Keratinocyte (primary cell): Measurements from ENCODE around the gene PPWD1. TPM values are rescaled to one million over a fixed set of nuclear protein-coding genes. Genes with fewer than 3 reads are reported as not detected.

ENCODE experiments used
- DNase-seq: peaks from one replicate; pipeline ENCODE4 v3.0.0-alpha.2; 2011; ENCODE audit warnings: low read depth, missing footprints, low spot score
- FAIRE-seq: peaks from 2 replicates; lab custom pipeline; 2011; peaks lifted over from hg19 to GRCh38; lab: Jason Lieb, UNC
- H2AFZ ChIP-seq: 2 replicates; pipeline ENCODE4 v1.6.0; 2012; ENCODE audit warnings: low read length, control low read depth, inconsistent platforms; ENCODE audit not compliant: control insufficient read depth
- H3K27ac ChIP-seq: 2 replicates; pipeline ENCODE4 v1.5.1; 2011; ENCODE audit warnings: low read length; ENCODE audit not compliant: control insufficient read depth, insufficient read depth
- H3K27me3 ChIP-seq: 3 replicates; pipeline ENCODE4 v1.6.0; 2011; ENCODE audit warnings: low read length; ENCODE audit not compliant: control insufficient read depth, insufficient read depth; ENCODE audit errors: extremely low read depth
- H3K36me3 ChIP-seq, 2 experiments: 2 replicates in 1 of 2; 3 replicates in 1 of 2; pipeline ENCODE4 v1.5.1; 2011; ENCODE audit warnings: low read length in 2 of 2, mild to moderate bottlenecking in 1 of 2; ENCODE audit not compliant: control insufficient read depth in 2 of 2, insufficient read depth in 2 of 2; ENCODE audit errors: extremely low read depth in 1 of 2
- H3K4me1 ChIP-seq: 3 replicates; pipeline ENCODE4 v1.5.1; 2011; ENCODE audit warnings: low read length; ENCODE audit not compliant: control insufficient read depth, insufficient read depth; ENCODE audit errors: extremely low read depth
- H3K4me2 ChIP-seq: 3 replicates; pipeline ENCODE4 v1.6.0; 2011; ENCODE audit warnings: low read depth, low read length; ENCODE audit not compliant: control insufficient read depth, insufficient read depth; ENCODE audit errors: extremely low read depth
- H3K4me3 ChIP-seq, 3 experiments: fragments of 200-600 bp in 1 of 3; sonication (generic) in 1 of 3; 2 replicates in 2 of 3; 3 replicates in 1 of 3; pipeline ENCODE4 v1.5.1; 2011 to 2016; ENCODE audit warnings: low read length in 3 of 3, mild to moderate bottlenecking in 3 of 3, control low read depth in 2 of 3, inconsistent platforms in 1 of 3, low read depth in 1 of 3, mixed read lengths in 1 of 3, mixed run types in 1 of 3, moderate library complexity in 1 of 3; ENCODE audit not compliant: control insufficient read depth in 2 of 3, insufficient read depth in 2 of 3; ENCODE audit errors: extremely low read depth in 1 of 3
- H3K79me2 ChIP-seq: 2 replicates; pipeline ENCODE4 v1.6.0; 2012; ENCODE audit warnings: low read length; ENCODE audit not compliant: control insufficient read depth, insufficient read depth
- H3K9ac ChIP-seq: 3 replicates; pipeline ENCODE4 v1.6.0; 2011; ENCODE audit warnings: low read length; ENCODE audit not compliant: control insufficient read depth, insufficient read depth; ENCODE audit errors: extremely low read depth
- H3K9me1 ChIP-seq: 3 replicates; pipeline ENCODE4 v1.6.0; 2011; ENCODE audit warnings: low read length; ENCODE audit not compliant: control insufficient read depth, insufficient read depth; ENCODE audit errors: extremely low read depth
- H3K9me3 ChIP-seq: 2 replicates; pipeline ENCODE4 v1.5.1; 2012; ENCODE audit warnings: low read depth, low read length; ENCODE audit not compliant: control insufficient read depth
- H4K20me1 ChIP-seq: 3 replicates; pipeline ENCODE4 v1.6.0; 2011; ENCODE audit warnings: low read length; ENCODE audit not compliant: control insufficient read depth, insufficient read depth; ENCODE audit errors: extremely low read depth
- CTCF ChIP-seq, 3 experiments: IDR thresholded peaks in 1 of 3; conservative IDR thresholded peaks in 1 of 3; optimal IDR thresholded peaks in 1 of 3; 2 replicates in 2 of 3; 3 replicates in 1 of 3; pipeline versions ENCODE3 to v1.5.1; 2011; ENCODE audit warnings: low read length in 3 of 3, mild to moderate bottlenecking in 3 of 3, moderate library complexity in 2 of 3, control low read depth in 1 of 3, inconsistent platforms in 1 of 3; ENCODE audit not compliant: insufficient read depth in 2 of 3; ENCODE audit errors: extremely low read depth in 1 of 3
- EZH2 ChIP-seq: IDR thresholded peaks from one replicate; pipeline ENCODE4 v1.6.1; 2012; ENCODE audit warnings: inconsistent platforms, mild to moderate bottlenecking, low read length, moderate library complexity
- dilution Hi-C: fragments of 300-500 bp; cut with MboI; formaldehyde crosslinking; loops from one replicate; pipeline ENCODE4 v1.7.0; 2020; ENCODE audit warnings: low sequenced_read_pairs; ENCODE audit not compliant: extremely low pct_ligation_motif_present
- polyA plus RNA-seq, 5 experiments: library from polyadenylated mRNA; depleted of rRNA in 3 of 5; stranded (reverse) in 3 of 5; stranded (forward) in 1 of 5; unstranded in 1 of 5; fragments of >200 nt; gene quantifications; 1 replicate in 1 of 5; 2 replicates in 3 of 5; 3 replicates in 1 of 5; pipeline versions ENCODE4 v1.2.1 to v1.2.3, GENCODE V29; 2011 to 2012; ENCODE audit warnings: missing spikeins in 2 of 5, low read depth in 1 of 5, low replicate concordance in 1 of 5

Gene PPWD1
- polyA plus RNA-seq, 1 donor (not counting 4 experiments of a cell fraction or from before 2014, with no cell fraction given) = 18.3 TPM

- no peaks in the 10 kb centered on the region for H3K27me3 ChIP-seq
- dilution Hi-C loops = no loop called here
- no peak for DNase-seq
- H3K9me3 ChIP-seq = no peaks in the 10 kb centered on the region
- TF ChIP-seq CTCF (optimal IDR thresholded peaks at IDR 0.05 in 1 of 3, IDR thresholded peaks at IDR 0.05 in 1 of 3, conservative IDR thresholded peaks at IDR 0.05 in 1 of 3; ENCODE audit: extremely low read depth in 1 of 3, insufficient read depth in 2 of 3, low read length in 3 of 3) (no peak), EZH2 (no peak)
- peaks cover 16% of the 10 kb centered on the region for H3K4me1 ChIP-seq
- peak overlapping the region; percentile 95 for H3K9ac ChIP-seq
- H3K4me2 ChIP-seq = peak overlapping the region; percentile 82
- H3K27ac ChIP-seq = peak overlapping the region; percentile 95
- H3K9me1 ChIP-seq = no peaks in the 10 kb centered on the region
- no peaks in the 10 kb centered on the region for H4K20me1 ChIP-seq
- no peak for FAIRE-seq
- peak overlapping the region; percentile 100 for H2AFZ ChIP-seq
- H3K4me3 ChIP-seq = peak overlapping the region; percentile 79 to 93 (median 87)
- H3K36me3 ChIP-seq = peaks cover 0 to 7% of the 10 kb centered on the region in 2 experiments
- peaks cover 55% of the 10 kb centered on the region for H3K79me2 ChIP-seq
These were observed 681 bp downstream of the PPWD1 start for GRCh38 chr5:65563777-65564176.

DNA sequence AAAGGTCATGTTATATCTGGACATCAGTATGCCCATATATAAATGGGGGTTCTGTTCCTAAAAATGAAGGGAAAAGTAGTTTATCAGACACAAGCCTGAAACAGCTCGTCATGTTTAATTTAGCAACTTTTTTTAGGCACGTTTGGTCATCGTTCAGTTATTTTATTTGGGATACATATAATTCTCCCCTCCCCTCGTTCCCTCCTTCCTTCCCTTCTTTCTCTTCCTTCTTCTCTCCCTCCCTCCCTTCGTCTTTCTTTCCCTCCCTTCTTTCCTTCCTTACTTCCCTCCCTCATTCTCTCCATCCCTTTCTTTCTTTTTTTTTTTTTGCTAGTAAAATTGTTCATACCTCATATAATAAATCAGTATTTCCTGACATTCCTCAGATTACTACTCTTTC lies 3.4 kb downstream of the PPWD1 start:
- Histone ChIP-seq H3K4me3 (no peak overlapping the region), H3K9me1 (no peaks in the 10 kb centered on the region), H3K9me3 (no peaks in the 10 kb centered on the region), H4K20me1 (no peaks in the 10 kb centered on the region), H3K79me2 (peaks cover 46% of the 10 kb centered on the region), H3K4me1 (peaks cover 14% of the 10 kb centered on the region), H3K36me3 (peaks cover 4 to 7% of the 10 kb centered on the region in 2 experiments), H3K27ac (no peak overlapping the region), H2AFZ (no peak overlapping the region), H3K4me2 (no peak overlapping the region), H3K9ac (no peak overlapping the region), H3K27me3 (no peaks in the 10 kb centered on the region)
- dilution Hi-C loops = no loop called here
- DNase-seq (no peak), FAIRE-seq (no peak)
- no peak for TF ChIP-seq CTCF (optimal IDR thresholded peaks at IDR 0.05 in 1 of 3, IDR thresholded peaks at IDR 0.05 in 1 of 3, conservative IDR thresholded peaks at IDR 0.05 in 1 of 3; ENCODE audit: extremely low read depth in 1 of 3, insufficient read depth in 2 of 3, low read length in 3 of 3)
